SK-N-SH (cell line): ENCODE measurements around the gene AVP. TPM values are rescaled to one million over a fixed set of nuclear protein-coding genes. Genes with fewer than 3 reads are reported as not detected.

Source experiments
- CTCF ChIA-PET: fragments of 300-600, 350-600 bp; formaldehyde crosslinking; extraction: SDS; loops from one replicate; lab custom pipeline; 2021; lab: Yijun Ruan, JAX
- POLR2A ChIA-PET: fragments of 350-600 bp; sonication (Branson Sonifier 250); formaldehyde crosslinking; extraction: SDS; loops from one replicate; lab custom pipeline; 2020; ENCODE audit warnings: antibody characterized with exemption, inconsistent platforms; lab: Yijun Ruan, JAX
- DNase-seq: peaks from one replicate; pipeline ENCODE4 v3.0.0; 2012
- H2AFZ ChIP-seq: fragments of 200-600 bp; sonication (generic); 2 replicates; pipeline ENCODE4 v1.8.1; 2016; ENCODE audit warnings: antibody characterized with exemption, mild to moderate bottlenecking, low read depth
- H3F3A ChIP-seq: fragments of 200-600 bp; sonication (generic); replicated peaks from 2 replicates; pipeline ENCODE3; 2016; ENCODE audit warnings: antibody characterized with exemption, mild to moderate bottlenecking; ENCODE audit not compliant: insufficient read depth
- H3K27ac ChIP-seq, 2 experiments: fragments of 200-500 bp in 1 of 2; fragments of 200-600 bp in 1 of 2; sonication (Bioruptor generic) in 1 of 2; sonication (generic), shearing (Covaris generic) in 1 of 2; 2 replicates each; pipeline versions ENCODE4 v1.5.1 to v1.6.1; 2014 to 2016; ENCODE audit warnings: low read depth in 2 of 2, inconsistent platforms in 1 of 2, low read length in 1 of 2, mild to moderate bottlenecking in 1 of 2, mixed read lengths in 1 of 2
- H3K27me3 ChIP-seq: fragments of 200-600 bp; sonication (generic), shearing (Covaris generic); 2 replicates; pipeline ENCODE4 v1.6.1; 2016; ENCODE audit warnings: mixed run types; ENCODE audit not compliant: insufficient read depth
- H3K36me3 ChIP-seq, 2 experiments: fragments of 200-500 bp in 1 of 2; fragments of 200-600 bp in 1 of 2; sonication (Bioruptor generic) in 1 of 2; sonication (generic) in 1 of 2; replicated peaks in 1 of 2; 2 replicates each; pipeline versions ENCODE3 to v1.5.1; 2014 to 2016; ENCODE audit warnings: low read length in 1 of 2, mild to moderate bottlenecking in 1 of 2; ENCODE audit not compliant: insufficient read depth in 2 of 2, control insufficient read depth in 1 of 2
- H3K4me1 ChIP-seq, 2 experiments: fragments of 200-500 bp in 1 of 2; fragments of 200-600 bp in 1 of 2; sonication (Bioruptor generic) in 1 of 2; sonication (generic), shearing (Covaris generic) in 1 of 2; 2 replicates each; pipeline versions ENCODE4 v1.5.1 to v1.6.1; 2014 to 2016; ENCODE audit warnings: low read depth in 1 of 2, low read length in 1 of 2, mixed run types in 1 of 2; ENCODE audit not compliant: insufficient read depth in 2 of 2, control insufficient read depth in 1 of 2
- H3K4me2 ChIP-seq: fragments of 200-600 bp; sonication (generic), shearing (Covaris generic); 2 replicates; pipeline ENCODE4 v1.6.1; 2017; ENCODE audit warnings: mixed run types
- H3K4me3 ChIP-seq, 2 experiments: fragments of 200-500 bp in 1 of 2; fragments of 200-600 bp in 1 of 2; sonication (Bioruptor generic) in 1 of 2; sonication (generic), shearing (Covaris generic) in 1 of 2; 2 replicates each; pipeline versions ENCODE4 v1.5.1 to v1.8.1; 2014 to 2016; ENCODE audit warnings: low read depth in 2 of 2, inconsistent platforms in 1 of 2, low read length in 1 of 2, mild to moderate bottlenecking in 1 of 2, mixed read lengths in 1 of 2, moderate library complexity in 1 of 2
- H3K79me2 ChIP-seq: fragments of 200-600 bp; sonication (generic); 2 replicates; pipeline ENCODE4 v1.8.1; 2017; ENCODE audit warnings: mild to moderate bottlenecking; ENCODE audit not compliant: insufficient read depth
- H3K9ac ChIP-seq: fragments of 200-600 bp; sonication (generic); 2 replicates; pipeline ENCODE4 v1.6.1; 2017; ENCODE audit warnings: mixed run types
- H3K9me2 ChIP-seq: fragments of 200-600 bp; sonication (generic); 2 replicates; pipeline ENCODE4 v1.6.1; 2017; ENCODE audit warnings: mixed run types
- H3K9me3 ChIP-seq: fragments of 200-600 bp; sonication (generic); 2 replicates; pipeline ENCODE4 v1.6.1; 2017; ENCODE audit warnings: mixed run types, mild to moderate bottlenecking, moderate library complexity
- H4K20me1 ChIP-seq: fragments of 200-600 bp; sonication (generic); 2 replicates; pipeline ENCODE4 v1.6.1; 2017; ENCODE audit warnings: mild to moderate bottlenecking, mixed run types; ENCODE audit not compliant: insufficient read depth
- CHD2 ChIP-seq: fragments of 150-350 bp; IDR thresholded peaks from 2 replicates; pipeline ENCODE4 v1.6.1; 2018; ENCODE audit warnings: low read length; ENCODE audit not compliant: partially characterized antibody
- EZH2phosphoT487 ChIP-seq: fragments of 200-600 bp; sonication (generic); IDR thresholded peaks from 2 replicates; pipeline ENCODE4 v1.6.1; 2017; ENCODE audit warnings: low read depth, mixed run types, mild to moderate bottlenecking, antibody characterized with exemption, moderate library complexity, borderline replicate concordance
- FOXJ3 ChIP-seq: sonication (generic); formaldehyde crosslinking; IDR thresholded peaks from 2 replicates; pipeline ENCODE4 v1.5.1; 2020; ENCODE audit warnings: mild to moderate bottlenecking, missing genetic modification reagents
- FOXM1 ChIP-seq: IDR thresholded peaks from 2 replicates; pipeline ENCODE4 v1.4.0; 2012; ENCODE audit warnings: low read depth, mild to moderate bottlenecking
- GABPA ChIP-seq: IDR thresholded peaks from 2 replicates; pipeline ENCODE4 v1.4.0; 2012; ENCODE audit warnings: low read depth, mild to moderate bottlenecking
- JUND ChIP-seq: IDR thresholded peaks from 2 replicates; pipeline ENCODE4 v1.4.0; 2012
- MXI1 ChIP-seq: IDR thresholded peaks from 2 replicates; pipeline ENCODE4 v1.6.1; 2012; ENCODE audit warnings: mild to moderate bottlenecking, low read depth, low read length, improper control_type of control experiment
- NRF1 ChIP-seq: IDR thresholded peaks from 2 replicates; pipeline ENCODE4 v1.6.1; 2012; ENCODE audit warnings: low read depth, mild to moderate bottlenecking, low read length
- POLR2AphosphoS5 ChIP-seq: IDR thresholded peaks from 2 replicates; pipeline ENCODE4 v1.6.1; 2012; ENCODE audit warnings: low read depth, low read length
- RAD21 ChIP-seq: IDR thresholded peaks from 2 replicates; pipeline ENCODE4 v1.6.1; 2012; ENCODE audit warnings: mild to moderate bottlenecking, low read length
- RFX5 ChIP-seq: IDR thresholded peaks from 2 replicates; pipeline ENCODE4 v1.6.1; 2012; ENCODE audit warnings: mild to moderate bottlenecking, improper control_type of control experiment, low read length
- RXRA ChIP-seq: IDR thresholded peaks from 2 replicates; pipeline ENCODE4 v1.4.0; 2012; ENCODE audit warnings: low read depth, mild to moderate bottlenecking, borderline replicate concordance
- SMC3 ChIP-seq: IDR thresholded peaks from 2 replicates; pipeline ENCODE4 v1.6.1; 2012; ENCODE audit warnings: low read depth, low read length, improper control_type of control experiment
- TCF12 ChIP-seq: IDR thresholded peaks from 2 replicates; pipeline ENCODE4 v1.4.0; 2012
- YY1 ChIP-seq: IDR thresholded peaks from 2 replicates; pipeline ENCODE4 v1.4.0; 2012; ENCODE audit warnings: low read depth, mild to moderate bottlenecking
- WGBS: methylation state at CpG from one replicate; pipeline ENCODE4 v1.1.6; 2017; ENCODE audit warnings: low lambda C conversion rate; 5-methylcytosine and 5-hydroxymethylcytosine counted together
- polyA plus RNA-seq, 3 experiments: library from polyadenylated mRNA; depleted of rRNA; stranded (reverse); fragments of >200 nt; gene quantifications; 2 replicates each; pipeline ENCODE4 v1.2.3, GENCODE V29; 2012
- TF ChIP-seq, protein P1 (sequence below): IDR thresholded peaks from 2 replicates; pipeline ENCODE4 v1.4.0; 2012; ENCODE audit warnings: low read depth, borderline replicate concordance
- TF ChIP-seq, protein P2 (sequence below): IDR thresholded peaks from 2 replicates; pipeline ENCODE4; 2012
- TF ChIP-seq, protein P3 (sequence below): IDR thresholded peaks from 2 replicates; pipeline ENCODE4 v1.4.0; 2012; ENCODE audit warnings: low read depth, borderline replicate concordance
- TF ChIP-seq, protein P4 (sequence below): fragments of 150-350 bp; IDR thresholded peaks from 2 replicates; pipeline ENCODE4 v1.6.1; 2017; ENCODE audit warnings: antibody characterized with exemption, low read length, low read depth, borderline replicate concordance
- TF ChIP-seq, protein P5 (sequence below): fragments of 200-600 bp; sonication (generic); IDR thresholded peaks from 2 replicates; pipeline ENCODE4 v1.6.1; 2017; ENCODE audit warnings: antibody characterized with exemption, mild to moderate bottlenecking, moderate library complexity

Gene AVP
- polyA plus RNA-seq, 1 of the 3 experiments (the other 2 are of a cell fraction), result not detected

DNA sequence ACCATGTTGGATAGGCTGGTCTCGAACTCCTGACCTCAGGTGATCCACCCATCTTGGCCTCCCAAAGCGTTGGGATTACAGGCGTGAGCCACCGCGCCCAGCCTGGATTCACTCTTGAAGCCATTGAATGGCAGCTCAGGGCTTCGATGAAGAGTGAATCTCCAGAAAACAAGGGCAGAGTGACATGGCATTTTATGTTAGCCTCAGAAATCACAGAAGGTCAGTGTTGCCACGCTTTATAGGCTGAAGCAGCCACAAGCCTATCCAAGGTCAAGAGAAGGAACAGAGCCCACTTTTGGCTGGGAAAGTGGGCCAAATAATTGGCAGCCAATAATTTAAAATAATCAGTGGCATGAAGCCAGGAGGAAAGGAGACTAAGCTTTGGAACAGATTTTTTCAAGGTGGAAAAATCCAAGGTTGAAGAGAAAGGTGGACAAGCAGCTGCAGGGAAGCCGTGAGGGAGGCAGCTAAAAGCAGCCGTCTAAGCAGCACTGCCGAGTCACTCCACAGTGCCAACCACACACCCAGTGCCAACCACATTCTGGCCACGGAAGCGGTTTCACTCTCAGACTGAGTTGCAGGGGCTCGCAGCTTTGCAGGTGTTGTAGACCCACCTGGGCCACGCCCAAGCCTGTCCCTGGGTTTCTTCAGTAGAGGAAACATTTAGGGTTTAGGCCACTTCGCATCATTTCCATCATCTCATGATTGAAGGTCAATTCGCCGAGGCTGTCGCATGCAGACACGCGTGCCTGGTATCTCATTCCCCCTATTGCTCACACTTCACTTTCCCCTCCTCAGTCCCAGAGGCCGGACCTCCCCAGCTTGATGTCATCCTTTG, 17.4 kb upstream of the AVP start:
- H3K9ac ChIP-seq, result no peak overlapping the region
- H2AFZ ChIP-seq, result no peak overlapping the region
- no peaks in the 10 kb centered on the region for H3K36me3 ChIP-seq
- POLR2A ChIA-PET, result no interaction called here
- H3K9me3 ChIP-seq, result no peaks in the 10 kb centered on the region
- no peaks in the 10 kb centered on the region for H4K20me1 ChIP-seq
- no peaks in the 10 kb centered on the region for H3K27me3 ChIP-seq
- H3K4me1 ChIP-seq, result no peaks in the 10 kb centered on the region
- WGBS, result 93% methylated on average over 19 of the region's 21 CpGs
- H3K9me2 ChIP-seq, result no peaks in the 10 kb centered on the region
- no peak overlapping the region for H3K4me3 ChIP-seq
- H3F3A ChIP-seq, result no peaks in the 10 kb centered on the region
- no peak for DNase-seq
- TF ChIP-seq SMC3, result no peak
- TF ChIP-seq, protein P1, sequence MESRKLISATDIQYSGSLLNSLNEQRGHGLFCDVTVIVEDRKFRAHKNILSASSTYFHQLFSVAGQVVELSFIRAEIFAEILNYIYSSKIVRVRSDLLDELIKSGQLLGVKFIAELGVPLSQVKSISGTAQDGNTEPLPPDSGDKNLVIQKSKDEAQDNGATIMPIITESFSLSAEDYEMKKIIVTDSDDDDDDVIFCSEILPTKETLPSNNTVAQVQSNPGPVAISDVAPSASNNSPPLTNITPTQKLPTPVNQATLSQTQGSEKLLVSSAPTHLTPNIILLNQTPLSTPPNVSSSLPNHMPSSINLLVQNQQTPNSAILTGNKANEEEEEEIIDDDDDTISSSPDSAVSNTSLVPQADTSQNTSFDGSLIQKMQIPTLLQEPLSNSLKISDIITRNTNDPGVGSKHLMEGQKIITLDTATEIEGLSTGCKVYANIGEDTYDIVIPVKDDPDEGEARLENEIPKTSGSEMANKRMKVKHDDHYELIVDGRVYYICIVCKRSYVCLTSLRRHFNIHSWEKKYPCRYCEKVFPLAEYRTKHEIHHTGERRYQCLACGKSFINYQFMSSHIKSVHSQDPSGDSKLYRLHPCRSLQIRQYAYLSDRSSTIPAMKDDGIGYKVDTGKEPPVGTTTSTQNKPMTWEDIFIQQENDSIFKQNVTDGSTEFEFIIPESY, result no peak
- no peak for TF ChIP-seq EZH2phosphoT487
- no peak for TF ChIP-seq RXRA
- TF ChIP-seq NRF1, result no peak
- no peak for TF ChIP-seq GABPA
- TF ChIP-seq, protein P2, sequence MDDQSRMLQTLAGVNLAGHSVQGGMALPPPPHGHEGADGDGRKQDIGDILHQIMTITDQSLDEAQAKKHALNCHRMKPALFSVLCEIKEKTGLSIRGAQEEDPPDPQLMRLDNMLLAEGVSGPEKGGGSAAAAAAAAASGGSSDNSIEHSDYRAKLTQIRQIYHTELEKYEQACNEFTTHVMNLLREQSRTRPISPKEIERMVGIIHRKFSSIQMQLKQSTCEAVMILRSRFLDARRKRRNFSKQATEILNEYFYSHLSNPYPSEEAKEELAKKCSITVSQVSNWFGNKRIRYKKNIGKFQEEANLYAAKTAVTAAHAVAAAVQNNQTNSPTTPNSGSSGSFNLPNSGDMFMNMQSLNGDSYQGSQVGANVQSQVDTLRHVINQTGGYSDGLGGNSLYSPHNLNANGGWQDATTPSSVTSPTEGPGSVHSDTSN, result no peak
- TF ChIP-seq MXI1, result no peak
- TF ChIP-seq RAD21, result no peak
- TF ChIP-seq, protein P3, sequence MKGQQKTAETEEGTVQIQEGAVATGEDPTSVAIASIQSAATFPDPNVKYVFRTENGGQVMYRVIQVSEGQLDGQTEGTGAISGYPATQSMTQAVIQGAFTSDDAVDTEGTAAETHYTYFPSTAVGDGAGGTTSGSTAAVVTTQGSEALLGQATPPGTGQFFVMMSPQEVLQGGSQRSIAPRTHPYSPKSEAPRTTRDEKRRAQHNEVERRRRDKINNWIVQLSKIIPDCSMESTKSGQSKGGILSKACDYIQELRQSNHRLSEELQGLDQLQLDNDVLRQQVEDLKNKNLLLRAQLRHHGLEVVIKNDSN, result no peak
- TF ChIP-seq POLR2AphosphoS5, result no peak
- TF ChIP-seq YY1, result no peak
- TF ChIP-seq, protein P4, sequence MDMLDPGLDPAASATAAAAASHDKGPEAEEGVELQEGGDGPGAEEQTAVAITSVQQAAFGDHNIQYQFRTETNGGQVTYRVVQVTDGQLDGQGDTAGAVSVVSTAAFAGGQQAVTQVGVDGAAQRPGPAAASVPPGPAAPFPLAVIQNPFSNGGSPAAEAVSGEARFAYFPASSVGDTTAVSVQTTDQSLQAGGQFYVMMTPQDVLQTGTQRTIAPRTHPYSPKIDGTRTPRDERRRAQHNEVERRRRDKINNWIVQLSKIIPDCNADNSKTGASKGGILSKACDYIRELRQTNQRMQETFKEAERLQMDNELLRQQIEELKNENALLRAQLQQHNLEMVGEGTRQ, result no peak
- TF ChIP-seq RFX5, result no peak
- TF ChIP-seq FOXM1, result no peak
- TF ChIP-seq JUND, result no peak
- no peak for TF ChIP-seq TCF12
- no peak for TF ChIP-seq CHD2
- TF ChIP-seq FOXJ3 (CRISPR knock-in tag), result no peak
- TF ChIP-seq, protein P5, sequence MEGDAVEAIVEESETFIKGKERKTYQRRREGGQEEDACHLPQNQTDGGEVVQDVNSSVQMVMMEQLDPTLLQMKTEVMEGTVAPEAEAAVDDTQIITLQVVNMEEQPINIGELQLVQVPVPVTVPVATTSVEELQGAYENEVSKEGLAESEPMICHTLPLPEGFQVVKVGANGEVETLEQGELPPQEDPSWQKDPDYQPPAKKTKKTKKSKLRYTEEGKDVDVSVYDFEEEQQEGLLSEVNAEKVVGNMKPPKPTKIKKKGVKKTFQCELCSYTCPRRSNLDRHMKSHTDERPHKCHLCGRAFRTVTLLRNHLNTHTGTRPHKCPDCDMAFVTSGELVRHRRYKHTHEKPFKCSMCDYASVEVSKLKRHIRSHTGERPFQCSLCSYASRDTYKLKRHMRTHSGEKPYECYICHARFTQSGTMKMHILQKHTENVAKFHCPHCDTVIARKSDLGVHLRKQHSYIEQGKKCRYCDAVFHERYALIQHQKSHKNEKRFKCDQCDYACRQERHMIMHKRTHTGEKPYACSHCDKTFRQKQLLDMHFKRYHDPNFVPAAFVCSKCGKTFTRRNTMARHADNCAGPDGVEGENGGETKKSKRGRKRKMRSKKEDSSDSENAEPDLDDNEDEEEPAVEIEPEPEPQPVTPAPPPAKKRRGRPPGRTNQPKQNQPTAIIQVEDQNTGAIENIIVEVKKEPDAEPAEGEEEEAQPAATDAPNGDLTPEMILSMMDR, result no peak
- no peaks in the 10 kb centered on the region for H3K79me2 ChIP-seq
- no peak overlapping the region for H3K4me2 ChIP-seq
- CTCF ChIA-PET, result interaction anchor here (0.9 to 3.5 kb wide), 2 partner anchors 10 to 14 kb away, joined by 3 to 12 read pairs; no protein-coding TSS in a partner anchor
- H3K27ac ChIP-seq, result no peak overlapping the region
